HuH-7 (cell line): ENCODE data around the gene TRPM3.

Experiments
- DNase-seq: peaks from one replicate; pipeline ENCODE4 v3.0.0; 2011; ENCODE audit warnings: low spot score

TRPM3 gene

GRCh38 chr9:71097671-71098070 lies 23.8 kb downstream of the TRPM3 start:
- no peak for DNase-seq

- peak; percentile 33 for DNase-seq
Observed at GRCh38 chr9:71096421-71097108, 24.9 kb downstream of the TRPM3 start.

DNA sequence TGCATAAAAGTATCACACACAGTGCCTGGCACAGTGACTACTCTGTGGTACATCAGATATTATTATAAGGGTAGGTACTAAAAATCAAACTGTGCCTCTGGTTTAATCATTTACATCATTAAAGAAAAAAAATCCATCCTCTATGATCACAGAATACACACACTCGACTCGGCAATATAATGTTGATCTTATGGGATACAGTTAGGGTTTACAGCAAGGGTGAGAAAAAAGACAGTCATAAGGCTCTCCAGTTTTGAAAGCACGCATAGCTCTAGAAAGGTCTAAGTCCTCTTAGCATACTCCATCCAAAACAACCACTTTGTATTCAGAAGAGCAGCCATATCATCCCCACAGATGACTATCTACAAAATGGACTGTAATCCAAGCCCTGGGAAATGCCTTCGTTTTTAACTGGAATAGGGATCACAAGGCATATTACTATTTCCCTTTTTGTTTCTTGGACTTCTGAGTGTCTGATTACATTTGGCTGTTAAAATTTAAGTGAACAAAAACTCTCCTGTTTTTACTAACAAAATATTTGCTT lies 26.6 kb downstream of the TRPM3 start:
- no peak for DNase-seq

DNA sequence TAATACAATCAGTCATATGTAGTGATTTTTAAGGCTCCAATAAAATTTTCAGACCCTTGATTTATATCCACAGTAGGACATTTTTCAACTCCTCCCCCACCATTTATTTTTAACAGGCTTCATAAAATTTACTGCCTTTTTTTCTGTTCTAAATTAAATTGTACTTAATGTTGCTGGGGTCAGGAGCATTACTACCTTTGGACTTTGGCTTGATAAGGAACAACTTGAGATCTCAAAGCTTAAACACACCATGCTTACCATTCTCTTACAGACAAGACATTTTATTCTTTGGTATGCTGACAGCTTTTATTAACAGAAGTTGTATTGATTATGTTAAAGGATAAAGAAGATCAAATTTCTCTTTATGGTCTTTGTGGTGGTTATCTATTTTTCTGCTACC lies 30.5 kb downstream of the TRPM3 start:
- DNase-seq: no peak

- no peak for DNase-seq
Observed at GRCh38 chr9:71079451-71079850, 42.0 kb downstream of the TRPM3 start.

DNA sequence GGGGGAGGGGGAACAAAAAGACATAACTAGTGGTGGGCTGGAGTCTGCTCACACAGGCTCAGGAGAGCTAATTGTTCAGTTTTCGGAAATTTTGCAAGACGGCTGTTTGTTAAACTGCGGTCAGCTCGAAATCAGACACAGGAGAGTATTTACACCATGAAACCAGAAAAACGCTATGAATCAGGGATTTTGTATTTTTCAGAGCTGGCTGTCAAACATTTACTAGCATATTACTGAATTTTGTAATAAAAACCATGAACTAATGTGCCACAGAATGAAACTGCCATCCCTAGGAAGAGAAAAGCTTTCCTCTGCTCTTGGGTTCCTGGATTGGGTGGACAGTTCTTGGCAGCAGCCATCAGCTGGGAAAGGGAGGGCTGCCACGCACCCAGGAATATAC lies 45.3 kb downstream of the TRPM3 start:
- DNase-seq: no peak

DNA sequence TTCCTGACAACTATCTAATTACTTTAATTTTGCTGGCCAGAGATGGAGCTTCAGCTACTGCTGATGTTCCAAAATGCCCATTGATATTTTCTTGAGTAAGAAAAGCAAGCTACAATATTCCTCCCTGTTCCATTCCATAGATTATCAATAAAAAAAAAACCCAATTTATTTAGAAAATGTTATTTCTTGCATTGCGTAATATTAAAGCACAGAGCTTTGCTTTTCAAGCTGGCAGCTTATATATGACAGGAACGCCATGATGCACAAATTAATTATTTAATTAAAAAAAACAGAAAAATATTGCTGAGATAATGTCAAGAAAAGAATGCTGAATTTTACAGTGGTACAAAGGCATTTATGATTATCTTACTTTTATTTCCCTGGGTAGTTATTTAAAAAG lies 47.9 kb downstream of the TRPM3 start:
- no peak for DNase-seq

- no peak for DNase-seq
Observed at GRCh38 chr9:71072587-71072986, 48.8 kb downstream of the TRPM3 start.

- DNase-seq: no peak
Observed at GRCh38 chr9:71071633-71072032, 49.8 kb downstream of the TRPM3 start.

- peak; percentile 12 for DNase-seq
Observed at GRCh38 chr9:71058660-71059059, 62.8 kb downstream of the TRPM3 start.

- no peak for DNase-seq
Observed at GRCh38 chr9:71052287-71052686, 69.1 kb downstream of the TRPM3 start.

GRCh38 chr9:71048280-71048679 lies 73.1 kb downstream of the TRPM3 start:
- no peak for DNase-seq

- no peak for DNase-seq
Observed at GRCh38 chr9:71042448-71042990, 78.9 kb downstream of the TRPM3 start.

DNA sequence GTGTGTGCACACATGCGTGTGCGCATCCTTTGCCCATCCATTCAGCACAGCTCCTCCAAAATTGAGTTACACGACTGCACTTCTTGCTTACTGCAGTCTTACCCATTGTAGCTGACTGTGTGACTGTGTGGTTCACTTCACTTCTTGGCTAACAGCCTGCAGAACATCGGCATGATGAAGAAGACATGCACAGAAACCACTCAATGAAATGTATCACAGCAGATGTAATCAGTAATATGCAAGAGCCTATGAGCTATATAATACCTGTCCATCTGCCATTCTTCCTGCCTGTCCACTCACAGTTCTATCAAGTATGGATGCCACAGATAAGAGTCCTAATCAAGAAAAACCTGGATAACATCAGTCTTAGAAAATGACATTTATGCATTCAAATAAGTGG lies 83.9 kb downstream of the TRPM3 start:
- no peak for DNase-seq

- no peak for DNase-seq
Observed at GRCh38 chr9:71036501-71036900, 84.9 kb downstream of the TRPM3 start.

GRCh38 chr9:71032779-71033178 lies 88.6 kb downstream of the TRPM3 start:
- DNase-seq: no peak

DNA sequence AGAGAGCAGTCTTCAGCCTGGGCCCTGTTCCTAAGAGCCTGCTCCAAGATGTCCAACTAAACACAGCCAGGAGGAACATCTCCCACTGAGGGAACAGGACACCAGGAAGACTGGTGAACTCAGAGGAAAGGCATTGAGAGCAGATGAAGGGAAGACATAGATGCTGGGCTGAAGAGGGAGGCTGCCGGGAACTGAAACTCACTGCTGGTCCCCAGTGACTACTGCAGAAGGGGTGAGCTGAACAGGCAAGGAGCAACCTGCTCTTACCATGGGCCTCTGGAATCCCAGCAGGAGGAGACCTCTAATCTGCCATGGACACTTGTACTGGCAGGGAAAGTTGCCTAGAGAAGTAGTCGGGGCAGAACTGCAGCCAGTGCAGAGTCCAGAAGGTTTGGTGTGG lies 95.7 kb downstream of the TRPM3 start:
- no peak for DNase-seq

DNA sequence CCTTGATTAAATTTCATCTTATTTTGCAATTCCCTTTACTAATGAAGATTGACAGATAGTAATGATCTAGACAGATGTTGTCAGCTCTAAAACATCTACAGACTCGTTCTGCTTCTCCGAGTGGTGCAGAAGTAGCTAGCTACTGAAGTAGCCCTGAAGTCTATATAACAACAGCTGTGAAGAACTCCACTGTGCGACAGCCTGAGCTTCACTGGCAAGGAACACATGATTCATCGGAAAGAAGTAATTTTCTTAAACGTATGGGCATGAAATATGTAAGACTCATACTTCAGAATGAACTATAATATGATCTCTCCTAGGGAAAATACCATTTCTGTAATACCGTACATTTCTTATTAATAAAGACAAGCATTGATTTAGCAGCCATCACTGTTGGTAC lies 96.2 kb downstream of the TRPM3 start:
- no peak for DNase-seq

GRCh38 chr9:71010258-71010657 lies 111.2 kb downstream of the TRPM3 start:
- DNase-seq: no peak

- DNase-seq: no peak
Observed at GRCh38 chr9:71005456-71005855, 116.0 kb downstream of the TRPM3 start.

DNA sequence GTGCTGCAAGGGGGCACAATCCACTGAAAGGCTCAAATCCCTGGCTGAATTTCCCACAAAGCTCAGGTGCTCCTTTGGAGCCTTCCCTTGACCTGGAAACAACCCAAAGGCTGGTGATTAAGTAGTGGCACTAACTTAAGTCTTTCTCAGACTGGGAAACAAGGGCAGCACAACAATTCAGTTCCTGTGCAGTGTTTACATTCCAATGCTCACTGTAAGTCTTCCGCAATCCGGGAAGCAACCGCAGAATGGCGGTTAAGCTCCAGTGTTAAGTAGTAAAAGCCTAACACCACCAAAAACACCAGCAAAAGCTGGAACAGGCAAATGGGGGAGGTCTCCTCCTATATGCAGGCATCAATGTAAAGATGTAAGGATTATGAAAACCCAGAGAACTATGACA lies 117.2 kb downstream of the TRPM3 start:
- no peak for DNase-seq

- DNase-seq: no peak
Observed at GRCh38 chr9:71003346-71003745, 118.1 kb downstream of the TRPM3 start.

GRCh38 chr9:71001780-71002386 lies 119.5 kb downstream of the TRPM3 start:
- peak; percentile 11 for DNase-seq

DNA sequence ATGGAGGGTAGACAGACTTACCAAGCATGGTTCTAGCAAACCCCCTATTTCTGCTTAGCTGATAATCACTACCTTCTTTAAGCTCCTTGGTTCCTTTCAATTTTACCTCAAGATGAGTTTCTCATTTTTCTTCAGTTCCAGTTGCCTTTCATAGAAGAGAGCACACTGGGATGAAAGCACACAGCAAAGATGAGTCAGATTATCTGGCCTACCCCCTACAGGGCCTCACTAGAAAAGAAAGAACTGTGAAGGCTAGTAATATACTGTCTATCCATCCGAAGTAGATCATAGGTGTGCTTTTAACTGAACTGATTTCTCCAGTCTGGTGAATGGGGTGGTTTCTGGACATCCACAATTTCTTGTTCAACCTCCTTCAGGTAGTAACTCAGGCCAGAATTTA lies 122.5 kb downstream of the TRPM3 start:
- DNase-seq: no peak
